A673 (cell line): Measurements from ENCODE around the gene TERT.

Experiments used
- CTCF ChIP-seq: fragments of 300-800, 200-600 bp; sonication (generic); conservative IDR thresholded peaks from 2 replicates; pipeline ENCODE4 v1.5.1; 2017; ENCODE audit warnings: low read depth, mild to moderate bottlenecking, antibody characterized with exemption, low read length, moderate library complexity, mixed read lengths
- EZH2 ChIP-seq: fragments of 200-600 bp; sonication (generic); IDR thresholded peaks from 2 replicates; pipeline ENCODE4 v1.6.1; 2017; ENCODE audit warnings: borderline replicate concordance, low read depth, mild to moderate bottlenecking, mixed read lengths, antibody characterized with exemption, low read length; ENCODE audit not compliant: poor library complexity, severe bottlenecking

DNA sequence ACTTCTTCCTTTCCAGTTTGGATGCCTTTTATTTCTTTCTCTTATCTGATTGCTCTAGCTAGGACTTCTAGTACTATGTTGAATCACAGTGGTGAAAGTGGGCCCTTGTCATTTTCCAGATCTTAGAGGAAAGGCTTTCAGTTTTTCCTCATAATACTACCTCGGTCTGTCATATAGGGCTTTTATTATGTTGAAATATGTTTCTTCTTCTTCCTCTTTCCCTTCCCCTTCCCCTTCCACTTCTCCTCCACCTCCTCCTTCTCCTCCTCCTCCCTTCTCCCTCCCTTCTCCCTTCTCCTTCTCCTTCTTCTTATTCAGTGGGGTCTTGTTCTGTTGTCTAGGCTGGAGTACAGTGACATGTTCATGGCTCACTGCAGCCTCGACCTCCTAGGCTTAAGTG is 9.2 kb upstream of the TERT start:
- TF ChIP-seq CTCF (no peak), EZH2 (no peak)
